NCI-H345 (cell line): ENCODE results near the gene MSANTD7.
"Not testable (repeated sequence)": the region's sequence is repeated elsewhere in the genome, so short reads cannot be mapped to it uniquely, and the experiment has no call there.

Source experiments
- DNase-seq: peaks from one replicate; lab custom pipeline; 2025; lab: John Stamatoyannopoulos, UW

MSANTD7 gene

GRCh38 chr10:14838582-14839304 is 637 bp downstream of the MSANTD7 start:
- DNase-seq, result no peak

GRCh38 chr10:14839305-14839695 is 1.2 kb downstream of the MSANTD7 start:
- DNase-seq, result no peak

- DNase-seq, result no peak
These were observed 2.1 kb downstream of the MSANTD7 start for GRCh38 chr10:14840178-14840577.

GRCh38 chr10:14843327-14843988 is 5.4 kb downstream of the MSANTD7 start:
- no peak for DNase-seq

GRCh38 chr10:14844948-14845347 is 6.8 kb downstream of the MSANTD7 start:
- no peak for DNase-seq

GRCh38 chr10:14852236-14852635 is 14.1 kb downstream of the MSANTD7 start:
- DNase-seq, result no peak

GRCh38 chr10:14855453-14855852 is 17.3 kb downstream of the MSANTD7 start:
- no peak for DNase-seq

GRCh38 chr10:14858338-14858960 is 20.3 kb downstream of the MSANTD7 start:
- no peak for DNase-seq

GRCh38 chr10:14859043-14859442 is 20.9 kb downstream of the MSANTD7 start:
- DNase-seq, result no peak

- DNase-seq, result no peak
These were observed 21.7 kb downstream of the MSANTD7 start for GRCh38 chr10:14859775-14860174.

GRCh38 chr10:14860791-14861190 is 22.7 kb downstream of the MSANTD7 start:
- DNase-seq, result no peak

- DNase-seq, result not testable (repeated sequence)
These were observed 26.4 kb downstream of the MSANTD7 start for GRCh38 chr10:14864466-14864865.

GRCh38 chr10:14864871-14865270 is 26.8 kb downstream of the MSANTD7 start:
- DNase-seq, result not testable (repeated sequence)

- DNase-seq, result no peak
These were observed 35.1 kb downstream of the MSANTD7 start for GRCh38 chr10:14873090-14873760.

GRCh38 chr10:14875941-14876340 is 37.8 kb downstream of the MSANTD7 start:
- DNase-seq, result no peak

- DNase-seq, result no peak
These were observed 38.7 kb downstream of the MSANTD7 start for GRCh38 chr10:14876764-14877163.

- DNase-seq, result peak; percentile 91
These were observed 40.4 kb downstream of the MSANTD7 start, which contains the start of gene SUV39H2 for GRCh38 chr10:14878266-14879123. SUV39H2 (plus strand) TSS chr10:14878866; CDS start chr10:14878889, 23 bp downstream.

- DNase-seq, result peak; percentile 11
These were observed 41.2 kb downstream of the MSANTD7 start for GRCh38 chr10:14879124-14879927.

GRCh38 chr10:14879928-14880193 is 41.8 kb downstream of the MSANTD7 start:
- DNase-seq, result no peak

GRCh38 chr10:14880229-14880628 is 42.1 kb downstream of the MSANTD7 start:
- no peak for DNase-seq

GRCh38 chr10:14884082-14884481 is 46.0 kb downstream of the MSANTD7 start:
- DNase-seq, result no peak
